WTC11 (cell line): Measurements from ENCODE around the gene ZNF451. TPM values are rescaled to one million over a fixed set of nuclear protein-coding genes. Genes with fewer than 3 reads are reported as not detected.

ENCODE experiments used
- ATAC-seq: fragments of 200-7000 bp; cut with Tn5 transposase; 2 replicates; pipeline ENCODE4 v1.10.0; 2021; ENCODE audit warnings: mild to moderate bottlenecking, moderate library complexity
- CTCF ChIA-PET: fragments of 300-600 bp; sonication (Branson Sonifier 250); formaldehyde crosslinking; loops from one replicate; lab custom pipeline; 2021; ENCODE audit warnings: antibody characterized with exemption; lab: Charles Lee
- POLR2A ChIA-PET: fragments of 350-600 bp; sonication (Branson Sonifier 250); formaldehyde crosslinking; loops from one replicate; lab custom pipeline; 2021; ENCODE audit warnings: antibody characterized with exemption; lab: Charles Lee
- DNase-seq: peaks from one replicate; pipeline ENCODE4 v3.0.0; 2021; ENCODE audit warnings: low spot score
- H3K27ac Mint-ChIP-seq: 2 replicates; pipeline ENCODE4 v1.8.0; 2021; ENCODE audit warnings: mixed read lengths
- H3K27me3 Mint-ChIP-seq: 2 replicates; pipeline ENCODE4 v1.8.0; 2021; ENCODE audit warnings: low read depth, mild to moderate bottlenecking, moderate library complexity, mixed read lengths
- H3K36me3 Mint-ChIP-seq: 2 replicates; pipeline ENCODE4 v1.8.0; 2021; ENCODE audit warnings: mixed read lengths
- H3K4me1 Mint-ChIP-seq: 2 replicates; pipeline ENCODE4 v1.8.0; 2022; ENCODE audit warnings: mixed read lengths
- H3K4me3 Mint-ChIP-seq: 2 replicates; pipeline ENCODE4 v1.8.0; 2021; ENCODE audit warnings: mild to moderate bottlenecking, moderate library complexity, mixed read lengths
- H3K9me3 Mint-ChIP-seq: 2 replicates; pipeline ENCODE4 v1.8.0; 2021; ENCODE audit warnings: mixed read lengths
- ARID4B ChIP-seq: sonication (generic); formaldehyde crosslinking; IDR thresholded peaks from 2 replicates; pipeline ENCODE4 v1.8.0; 2023; ENCODE audit warnings: missing genetic modification reagents, mild to moderate bottlenecking, borderline replicate concordance
- ESRRA ChIP-seq: sonication (generic); formaldehyde crosslinking; IDR thresholded peaks from 2 replicates; pipeline ENCODE4 v1.8.1; 2022; ENCODE audit warnings: mild to moderate bottlenecking, missing genetic modification reagents, borderline replicate concordance
- FOXJ3 ChIP-seq: sonication (generic); formaldehyde crosslinking; IDR thresholded peaks from 2 replicates; pipeline ENCODE4 v1.9.0; 2021; ENCODE audit warnings: missing genetic modification reagents, mild to moderate bottlenecking, borderline replicate concordance
- GTF2I ChIP-seq: fragments of 250-450 bp; sonication (Bioruptor Pico); conservative IDR thresholded peaks from 2 replicates; pipeline ENCODE4 v1.4.0; 2021; ENCODE audit warnings: mild to moderate bottlenecking
- JUN ChIP-seq: sonication (generic); formaldehyde crosslinking; IDR thresholded peaks from 2 replicates; pipeline ENCODE4 v1.8.0; 2023; ENCODE audit warnings: mild to moderate bottlenecking, missing genetic modification reagents
- KAT7 ChIP-seq: sonication (generic); formaldehyde crosslinking; IDR thresholded peaks from 2 replicates; pipeline ENCODE4 v1.8.1; 2023; ENCODE audit warnings: missing genetic modification reagents, mild to moderate bottlenecking, borderline replicate concordance
- MAX ChIP-seq: sonication (generic); formaldehyde crosslinking; IDR thresholded peaks from 2 replicates; pipeline ENCODE4 v1.8.0; 2022; ENCODE audit warnings: mild to moderate bottlenecking, missing genetic modification reagents
- NFYB ChIP-seq: sonication (generic); formaldehyde crosslinking; conservative IDR thresholded peaks from 2 replicates; pipeline ENCODE4 v1.8.0; 2022; ENCODE audit warnings: low read depth, missing genetic modification reagents
- NR1H2 ChIP-seq: sonication (generic); formaldehyde crosslinking; IDR thresholded peaks from 2 replicates; pipeline ENCODE4 v1.9.0; 2021; ENCODE audit warnings: mild to moderate bottlenecking, moderate library complexity, missing genetic modification reagents
- OVOL2 ChIP-seq: fragments of 250-450 bp; sonication (Bioruptor Pico); IDR thresholded peaks from 2 replicates; pipeline ENCODE4 v1.9.0; 2021; ENCODE audit warnings: mild to moderate bottlenecking, borderline replicate concordance
- RORB ChIP-seq: fragments of 250-450 bp; sonication (Bioruptor Pico); IDR thresholded peaks from 2 replicates; pipeline ENCODE4 v1.9.0; 2021; ENCODE audit warnings: mild to moderate bottlenecking
- STAT6 ChIP-seq: sonication (generic); formaldehyde crosslinking; conservative IDR thresholded peaks from 2 replicates; pipeline ENCODE4 v1.8.1; 2023; ENCODE audit warnings: mild to moderate bottlenecking, low read depth, missing genetic modification reagents, moderate library complexity
- TCF7 ChIP-seq: sonication (generic); formaldehyde crosslinking; IDR thresholded peaks from 2 replicates; pipeline ENCODE4 v1.8.0; 2022; ENCODE audit warnings: mild to moderate bottlenecking, low read depth, missing genetic modification reagents, moderate library complexity
- ZNF138 ChIP-seq: sonication (generic); formaldehyde crosslinking; conservative IDR thresholded peaks from 2 replicates; pipeline ENCODE4 v1.8.1; 2022; ENCODE audit warnings: mild to moderate bottlenecking, moderate library complexity, missing genetic modification reagents
- ZNF219 ChIP-seq: sonication (generic); formaldehyde crosslinking; IDR thresholded peaks from 2 replicates; pipeline ENCODE4 v1.8.0; 2023; ENCODE audit warnings: missing genetic modification reagents, mild to moderate bottlenecking, borderline replicate concordance
- ZNF317 ChIP-seq: sonication (generic); formaldehyde crosslinking; IDR thresholded peaks from 2 replicates; pipeline ENCODE4 v1.8.1; 2023; ENCODE audit warnings: low read depth, mild to moderate bottlenecking, moderate library complexity, missing genetic modification reagents, borderline replicate concordance
- ZNF396 ChIP-seq: fragments of 250-450 bp; sonication (Bioruptor Pico); IDR thresholded peaks from 2 replicates; pipeline ENCODE4 v1.8.0; 2021; ENCODE audit warnings: mild to moderate bottlenecking, moderate library complexity, borderline replicate concordance
- ZNF423 ChIP-seq: fragments of 250-450 bp; sonication (Bioruptor Pico); IDR thresholded peaks from 2 replicates; pipeline ENCODE4 v2.1.2; 2022; ENCODE audit warnings: mild to moderate bottlenecking, moderate library complexity
- total RNA-seq: library from RNA; stranded (reverse); gene quantifications from 3 replicates; pipeline ENCODE4 v1.2.3, GENCODE V29; 2021
- TF ChIP-seq, protein P1 (sequence below): sonication (generic); formaldehyde crosslinking; conservative IDR thresholded peaks from 2 replicates; pipeline ENCODE4 v1.8.1; 2022; ENCODE audit warnings: mild to moderate bottlenecking, missing genetic modification reagents
- TF ChIP-seq, protein P2 (sequence below): fragments of 250-450 bp; sonication (Bioruptor Pico); IDR thresholded peaks from 2 replicates; pipeline ENCODE4 v2.1.2; 2022; ENCODE audit warnings: mild to moderate bottlenecking, moderate library complexity
- TF ChIP-seq, protein P3 (sequence below): sonication (generic); formaldehyde crosslinking; IDR thresholded peaks from 2 replicates; pipeline ENCODE4 v1.8.1; 2022; ENCODE audit warnings: mild to moderate bottlenecking, moderate library complexity, missing genetic modification reagents

The ZNF451 gene
- total RNA-seq, 1 experiment from 2014 or later, result 55.4 TPM

- Mint-ChIP-seq H3K4me3 (no peak overlapping the region), H3K4me1 (peaks cover 28% of the 10 kb centered on the region), H3K36me3 (no peaks in the 10 kb centered on the region; the same call in 1 of the 2 replicates), H3K27ac (no peak overlapping the region), H3K27me3 (peaks cover 100% of the 10 kb centered on the region), H3K9me3 (peaks cover 12% of the 10 kb centered on the region)
- no peak for TF ChIP-seq ZNF219 (CRISPR knock-in tag)
- TF ChIP-seq GTF2I (CRISPR knock-in tag), result no peak
- TF ChIP-seq, protein P1, sequence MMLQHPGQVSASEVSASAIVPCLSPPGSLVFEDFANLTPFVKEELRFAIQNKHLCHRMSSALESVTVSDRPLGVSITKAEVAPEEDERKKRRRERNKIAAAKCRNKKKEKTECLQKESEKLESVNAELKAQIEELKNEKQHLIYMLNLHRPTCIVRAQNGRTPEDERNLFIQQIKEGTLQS (CRISPR knock-in tag), result no peak
- no peak for TF ChIP-seq NR1H2 (CRISPR knock-in tag)
- no peak for TF ChIP-seq STAT6 (CRISPR knock-in tag)
- no peak for TF ChIP-seq ZNF423 (CRISPR knock-in tag)
- no peak for TF ChIP-seq MAX
- no peak for TF ChIP-seq KAT7
- TF ChIP-seq, protein P2, sequence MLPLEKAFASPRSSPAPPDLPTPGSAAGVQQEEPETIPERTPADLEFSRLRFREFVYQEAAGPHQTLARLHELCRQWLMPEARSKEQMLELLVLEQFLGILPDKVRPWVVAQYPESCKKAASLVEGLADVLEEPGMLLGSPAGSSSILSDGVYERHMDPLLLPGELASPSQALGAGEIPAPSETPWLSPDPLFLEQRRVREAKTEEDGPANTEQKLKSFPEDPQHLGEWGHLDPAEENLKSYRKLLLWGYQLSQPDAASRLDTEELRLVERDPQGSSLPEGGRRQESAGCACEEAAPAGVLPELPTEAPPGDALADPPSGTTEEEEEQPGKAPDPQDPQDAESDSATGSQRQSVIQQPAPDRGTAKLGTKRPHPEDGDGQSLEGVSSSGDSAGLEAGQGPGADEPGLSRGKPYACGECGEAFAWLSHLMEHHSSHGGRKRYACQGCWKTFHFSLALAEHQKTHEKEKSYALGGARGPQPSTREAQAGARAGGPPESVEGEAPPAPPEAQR (CRISPR knock-in tag), result no peak
- TF ChIP-seq ZNF396 (CRISPR knock-in tag), result no peak
- TF ChIP-seq ARID4B (CRISPR knock-in tag), result no peak
- no peak for TF ChIP-seq OVOL2 (CRISPR knock-in tag)
- no peak for TF ChIP-seq ESRRA (CRISPR knock-in tag)
- no peak for TF ChIP-seq TCF7 (CRISPR knock-in tag)
- TF ChIP-seq JUN, result no peak
- no peak for TF ChIP-seq RORB (CRISPR knock-in tag)
- no peak for TF ChIP-seq FOXJ3 (CRISPR knock-in tag)
- TF ChIP-seq ZNF138 (CRISPR knock-in tag), result no peak
- no peak for DNase-seq
- ChIA-PET POLR2A (no interaction called here), CTCF (no interaction called here)
- ATAC-seq, result peak; percentile 52
Observed at GRCh38 chr6:57074383-57074782, 15.6 kb upstream of the ZNF451 start.

DNA sequence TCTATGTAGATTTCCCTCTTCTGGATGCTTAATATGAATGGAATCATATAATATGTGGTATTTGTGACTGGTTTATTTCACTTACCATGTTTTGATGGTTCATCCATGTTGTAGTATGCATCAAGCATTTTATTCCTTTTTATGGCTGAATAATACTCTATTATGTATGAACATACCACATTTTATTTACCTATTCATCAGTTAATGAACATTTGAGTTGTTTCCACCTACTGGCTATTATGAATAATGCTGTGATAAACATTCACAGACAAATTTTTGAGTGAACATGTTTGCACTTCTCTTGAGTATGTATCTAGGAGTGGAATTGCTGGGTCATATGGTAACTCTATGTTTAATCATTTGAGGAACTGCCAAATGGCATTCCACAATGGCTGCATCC lies 14.9 kb upstream of the ZNF451 start:
- H3K9me3 Mint-ChIP-seq, result peaks cover 13% of the 10 kb centered on the region
- peaks cover 100% of the 10 kb centered on the region for H3K27me3 Mint-ChIP-seq
- H3K36me3 Mint-ChIP-seq, result no peaks in the 10 kb centered on the region; the same call in 1 of the 2 replicates
- DNase-seq, result no peak
- no peak overlapping the region for H3K27ac Mint-ChIP-seq
- POLR2A ChIA-PET, result no interaction called here
- no peak for TF ChIP-seq ZNF317 (CRISPR knock-in tag)
- TF ChIP-seq, protein P3, sequence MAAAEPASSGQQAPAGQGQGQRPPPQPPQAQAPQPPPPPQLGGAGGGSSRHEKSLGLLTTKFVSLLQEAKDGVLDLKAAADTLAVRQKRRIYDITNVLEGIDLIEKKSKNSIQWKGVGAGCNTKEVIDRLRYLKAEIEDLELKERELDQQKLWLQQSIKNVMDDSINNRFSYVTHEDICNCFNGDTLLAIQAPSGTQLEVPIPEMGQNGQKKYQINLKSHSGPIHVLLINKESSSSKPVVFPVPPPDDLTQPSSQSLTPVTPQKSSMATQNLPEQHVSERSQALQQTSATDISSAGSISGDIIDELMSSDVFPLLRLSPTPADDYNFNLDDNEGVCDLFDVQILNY, result no peak
- no peak for TF ChIP-seq NFYB (CRISPR knock-in tag)
- TF ChIP-seq JUN, result no peak
- H3K4me3 Mint-ChIP-seq, result no peak overlapping the region
- no peak for ATAC-seq
- CTCF ChIA-PET, result no interaction called here
- peaks cover 22% of the 10 kb centered on the region for H3K4me1 Mint-ChIP-seq
